Activated naive CD4-positive, alpha-beta T cell treated with anti-CD3 and anti-CD28 coated beads, Interleukin-2, amount 10 ng/mL, durations not matched to agents 7 days and 5 days (primary cell): ENCODE results near the gene MR1.
"Not testable (repeated sequence)": the region's sequence is repeated elsewhere in the genome, so short reads cannot be mapped to it uniquely, and the experiment has no call there.

Experiments
- CTCF ChIA-PET: fragments of 350-600 bp; sonication (Branson Sonifier 250); formaldehyde crosslinking; loops from one replicate; lab custom pipeline; 2021; ENCODE audit warnings: antibody characterized with exemption; lab: Charles Lee
- DNase-seq: peaks from one replicate; pipeline ENCODE4 v3.0.0-alpha.2; 2020
- H3K27ac Mint-ChIP-seq: one replicate; pipeline ENCODE4 v1.8.0; 2021; ENCODE audit warnings: mild to moderate bottlenecking, moderate library complexity, mixed read lengths
- H3K27me3 Mint-ChIP-seq: one replicate; pipeline ENCODE4 v1.8.0; 2021; ENCODE audit warnings: mild to moderate bottlenecking, mixed read lengths
- H3K36me3 Mint-ChIP-seq: one replicate; pipeline ENCODE4 v1.8.0; 2021; ENCODE audit warnings: mixed read lengths
- H3K4me1 Mint-ChIP-seq: one replicate; pipeline ENCODE4 v1.8.0; 2021; ENCODE audit warnings: mixed read lengths
- H3K4me3 Mint-ChIP-seq: one replicate; pipeline ENCODE4 v1.8.0; 2021; ENCODE audit warnings: mild to moderate bottlenecking, moderate library complexity, mixed read lengths
- H3K9me3 Mint-ChIP-seq: one replicate; pipeline ENCODE4 v1.8.0; 2021; ENCODE audit warnings: mixed read lengths

MR1 gene

GRCh38 chr1:181016563-181016962 is 17.2 kb upstream of the MR1 start:
- H3K36me3 Mint-ChIP-seq, result peaks cover 33% of the 10 kb centered on the region
- no peak for DNase-seq
- H3K4me3 Mint-ChIP-seq, result no peak overlapping the region
- H3K9me3 Mint-ChIP-seq, result no peaks in the 10 kb centered on the region
- H3K27ac Mint-ChIP-seq, result no peak overlapping the region
- peaks cover 49% of the 10 kb centered on the region for H3K4me1 Mint-ChIP-seq
- CTCF ChIA-PET, result no interaction called here
- no peaks in the 10 kb centered on the region for H3K27me3 Mint-ChIP-seq

DNA sequence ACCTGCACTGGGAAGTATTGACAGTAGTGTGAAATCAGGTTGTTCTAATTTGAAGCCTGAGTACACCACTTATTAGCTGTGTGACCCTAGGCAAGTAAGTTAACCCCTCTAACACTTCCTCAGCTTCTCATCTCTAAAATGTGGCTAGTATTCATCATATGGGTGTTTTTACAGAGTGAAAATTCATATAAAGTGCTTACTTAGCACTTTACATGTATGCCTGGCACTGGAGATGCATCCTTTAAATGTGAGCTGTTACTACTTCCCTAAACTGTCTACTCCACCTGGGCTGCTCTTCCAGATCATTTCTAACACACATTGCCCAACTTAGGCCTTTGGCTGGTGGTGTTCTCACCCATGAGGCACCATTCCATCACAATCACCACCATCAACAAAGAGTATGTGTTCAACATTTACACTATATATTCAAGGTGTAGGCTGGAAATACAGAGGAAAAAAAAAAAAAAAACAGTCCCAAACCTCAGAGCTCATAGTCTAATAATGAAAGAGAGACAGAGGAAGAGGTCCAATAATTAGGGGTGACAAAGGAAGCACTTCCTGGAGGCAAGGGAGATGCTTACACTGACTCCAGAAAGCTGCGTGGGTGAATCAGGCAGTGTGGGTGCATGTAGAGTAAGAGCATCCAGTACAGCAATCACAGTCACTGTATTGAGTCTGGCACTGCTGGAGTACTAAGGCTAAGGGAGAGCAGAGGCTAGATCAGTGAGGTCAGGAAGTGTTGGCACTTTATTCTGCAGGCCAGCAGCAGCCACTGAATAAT is 14.7 kb upstream of the MR1 start:
- no peak for DNase-seq
- Mint-ChIP-seq H3K9me3 (no peaks in the 10 kb centered on the region), H3K27ac (no peak overlapping the region), H3K27me3 (peaks cover 15% of the 10 kb centered on the region), H3K4me3 (no peak overlapping the region), H3K36me3 (peaks cover 23% of the 10 kb centered on the region), H3K4me1 (peaks cover 44% of the 10 kb centered on the region)
- CTCF ChIA-PET, result interaction anchor here (0.7 to 2.4 kb wide), 3 partner anchors 19 to 135 kb away, joined by 3 to 11 read pairs (median 4); no protein-coding TSS in a partner anchor

- peaks cover 23% of the 10 kb centered on the region for H3K36me3 Mint-ChIP-seq
- peaks cover 29% of the 10 kb centered on the region for H3K27me3 Mint-ChIP-seq
- H3K4me1 Mint-ChIP-seq, result peaks cover 44% of the 10 kb centered on the region
- peak overlapping the region; percentile 92 for H3K4me3 Mint-ChIP-seq
- no peaks in the 10 kb centered on the region for H3K9me3 Mint-ChIP-seq
- peak overlapping the region; percentile 95 for H3K27ac Mint-ChIP-seq
- CTCF ChIA-PET, result interaction anchor here (0.6 to 2.4 kb wide), 6 partner anchors 8 to 140 kb away, joined by 3 to 11 read pairs (median 3); no protein-coding TSS in a partner anchor
- no peak for DNase-seq
These were observed 12.6 kb upstream of the MR1 start for GRCh38 chr1:181021159-181021558.

DNA sequence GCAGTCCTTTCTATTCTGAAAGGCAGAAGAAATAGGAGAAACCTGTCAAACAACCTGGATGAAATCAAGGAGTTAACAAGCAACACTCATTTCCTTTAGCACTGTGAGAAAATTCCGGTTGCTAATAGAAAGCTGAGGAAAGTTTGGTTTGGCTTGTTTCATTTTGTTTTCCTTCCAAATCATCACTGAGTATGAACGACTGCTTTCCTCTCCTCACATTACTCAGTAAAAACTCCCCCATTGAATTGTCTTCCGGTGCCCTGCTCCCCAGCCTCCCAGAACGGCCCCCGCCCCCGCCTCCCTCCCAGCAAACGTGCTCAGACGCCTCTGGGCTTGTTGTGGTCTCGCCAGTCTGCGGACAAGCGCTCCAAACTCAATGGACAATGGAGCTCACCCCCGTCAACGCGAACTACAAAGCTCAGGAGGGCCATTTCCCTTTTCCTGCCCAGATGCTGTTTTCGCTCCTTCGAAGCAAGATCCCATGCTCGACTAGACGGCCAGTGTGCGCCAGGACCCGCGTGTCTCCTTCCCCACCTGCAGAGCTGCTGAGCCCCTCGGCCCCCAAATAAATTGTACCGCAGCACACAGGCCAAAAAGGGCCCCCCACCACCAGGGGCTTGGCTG is 11.9 kb upstream of the MR1 start:
- CTCF ChIA-PET, result interaction anchor here (0.6 to 3.2 kb wide), 10 partner anchors 8 to 140 kb away, joined by 3 to 11 read pairs (median 3); no protein-coding TSS in a partner anchor
- Mint-ChIP-seq H3K36me3 (peaks cover 23% of the 10 kb centered on the region), H3K4me1 (peaks cover 44% of the 10 kb centered on the region), H3K4me3 (peak overlapping the region; percentile 92), H3K27me3 (peaks cover 33% of the 10 kb centered on the region), H3K27ac (peak overlapping the region; percentile 95), H3K9me3 (no peaks in the 10 kb centered on the region)
- DNase-seq, result peak; percentile 73

DNA sequence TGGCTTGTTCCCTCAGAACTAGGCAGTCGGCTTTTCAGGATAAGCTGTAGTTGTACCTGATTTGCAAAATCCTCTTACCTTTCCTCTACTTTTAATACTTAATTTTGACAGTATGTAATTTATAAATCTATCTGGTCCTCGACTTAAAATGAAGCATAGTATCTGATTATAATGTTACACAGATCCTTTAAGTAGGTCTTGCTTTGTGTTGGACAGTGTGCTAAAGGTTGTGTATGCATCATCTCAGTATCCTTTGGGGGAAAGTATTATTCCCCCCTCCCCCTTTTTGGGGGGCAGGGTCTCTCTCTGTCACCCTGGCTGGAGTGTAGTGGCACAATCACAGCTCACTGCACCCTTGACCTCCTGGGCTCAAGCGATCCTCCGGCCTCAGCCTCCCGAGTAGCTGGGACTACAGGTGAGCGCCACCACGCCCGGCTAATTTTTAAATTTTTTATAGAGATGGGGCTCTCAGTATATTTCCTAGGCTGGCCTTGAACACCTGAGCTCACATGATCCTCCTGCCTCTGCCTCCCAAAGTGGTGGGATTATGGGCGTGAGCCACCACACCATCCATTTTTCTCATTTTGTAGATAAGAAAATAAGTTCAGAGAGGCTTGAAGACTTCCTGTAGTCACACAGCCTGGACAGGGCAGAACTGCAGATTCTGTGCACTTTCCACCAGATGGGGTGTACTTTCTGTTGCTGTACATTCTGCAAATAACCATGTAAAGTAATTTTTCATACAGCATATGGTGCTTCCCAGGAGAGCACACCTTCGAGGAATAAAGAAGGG is 10.3 kb upstream of the MR1 start:
- no peaks in the 10 kb centered on the region for H3K9me3 Mint-ChIP-seq
- H3K27me3 Mint-ChIP-seq, result peaks cover 38% of the 10 kb centered on the region
- CTCF ChIA-PET, result interaction anchor here (1.0 to 3.2 kb wide), 4 partner anchors 10 to 118 kb away, joined by 3 to 10 read pairs (median 4); no protein-coding TSS in a partner anchor
- peak overlapping the region; percentile 95 for H3K27ac Mint-ChIP-seq
- H3K4me3 Mint-ChIP-seq, result peak overlapping the region; percentile 92
- H3K4me1 Mint-ChIP-seq, result peaks cover 40% of the 10 kb centered on the region
- no peak for DNase-seq
- H3K36me3 Mint-ChIP-seq, result peaks cover 15% of the 10 kb centered on the region

GRCh38 chr1:181028196-181028595 is 5.6 kb upstream of the MR1 start:
- Mint-ChIP-seq H3K36me3 (peaks cover 4% of the 10 kb centered on the region), H3K27me3 (peaks cover 29% of the 10 kb centered on the region), H3K9me3 (no peaks in the 10 kb centered on the region), H3K4me3 (no peak overlapping the region), H3K27ac (no peak overlapping the region), H3K4me1 (peaks cover 18% of the 10 kb centered on the region)
- CTCF ChIA-PET, result interaction anchor here (1.3 kb wide), 1 partner anchor 138 kb away, joined by 3 read pairs; no protein-coding TSS in a partner anchor
- no peak for DNase-seq

GRCh38 chr1:181028615-181029014 is 5.2 kb upstream of the MR1 start:
- Mint-ChIP-seq H3K27ac (no peak overlapping the region), H3K4me3 (no peak overlapping the region), H3K9me3 (no peaks in the 10 kb centered on the region), H3K36me3 (peaks cover 5% of the 10 kb centered on the region), H3K4me1 (peaks cover 19% of the 10 kb centered on the region), H3K27me3 (peaks cover 28% of the 10 kb centered on the region)
- CTCF ChIA-PET, result interaction anchor here (1.3 kb wide), 1 partner anchor 137 kb away, joined by 3 read pairs; no protein-coding TSS in a partner anchor
- no peak for DNase-seq

GRCh38 chr1:181032535-181032934 is 1.2 kb upstream of the MR1 start:
- no peak for DNase-seq
- Mint-ChIP-seq H3K27me3 (peaks cover 5% of the 10 kb centered on the region), H3K36me3 (peaks cover 20% of the 10 kb centered on the region), H3K9me3 (no peaks in the 10 kb centered on the region), H3K4me3 (no peak overlapping the region), H3K27ac (peak overlapping the region; percentile 95), H3K4me1 (peaks cover 47% of the 10 kb centered on the region)
- CTCF ChIA-PET, result interaction anchor here (0.8 to 12.8 kb wide), 4 partner anchors 9 to 157 kb away, joined by 3 to 169 read pairs (median 5); no protein-coding TSS in a partner anchor

GRCh38 chr1:181033128-181033798 is 520 bp upstream of the MR1 start:
- CTCF ChIA-PET, result interaction anchor here (0.8 to 12.8 kb wide), 7 partner anchors 10 to 156 kb away, joined by 3 to 169 read pairs (median 3); no protein-coding TSS in a partner anchor
- Mint-ChIP-seq H3K36me3 (peaks cover 25% of the 10 kb centered on the region), H3K4me3 (peak overlapping the region; percentile 95), H3K27me3 (peaks cover 1% of the 10 kb centered on the region), H3K9me3 (no peaks in the 10 kb centered on the region), H3K4me1 (peaks cover 50% of the 10 kb centered on the region), H3K27ac (peak overlapping the region; percentile 95)
- DNase-seq, result peak; percentile 38

DNA sequence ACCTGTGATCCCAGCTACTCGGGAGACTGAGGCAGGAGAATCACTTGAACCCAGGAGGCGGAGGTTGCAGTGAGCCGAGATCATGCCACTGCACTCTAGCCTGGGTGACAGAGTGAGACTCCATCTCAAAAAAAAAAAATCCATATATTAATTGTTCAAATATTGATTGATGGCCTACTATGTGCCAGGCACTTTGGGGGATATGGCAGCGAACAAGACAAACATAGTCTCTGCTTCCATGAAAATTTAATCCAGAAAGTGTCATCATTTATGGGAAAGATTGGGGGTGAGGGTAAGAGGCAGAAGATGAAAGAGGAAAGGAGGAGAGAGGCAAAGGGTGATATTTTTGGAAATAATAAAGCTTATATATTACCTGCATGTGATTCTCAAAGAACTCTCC is 1.4 kb downstream of the MR1 start:
- Mint-ChIP-seq H3K27ac (peak overlapping the region; percentile 52), H3K4me1 (peaks cover 62% of the 10 kb centered on the region), H3K4me3 (peak overlapping the region; percentile 95), H3K36me3 (peaks cover 38% of the 10 kb centered on the region)
- H3K27me3 Mint-ChIP-seq, DNase-seq, H3K9me3 Mint-ChIP-seq: not testable (repeated sequence)
- CTCF ChIA-PET, result interaction anchor here (1.2 to 12.8 kb wide), 2 partner anchors 66 to 107 kb away, joined by 3 to 169 read pairs; no protein-coding TSS in a partner anchor

- Mint-ChIP-seq H3K27me3 (no peaks in the 10 kb centered on the region), H3K4me3 (peak overlapping the region; percentile 51), H3K36me3 (peaks cover 45% of the 10 kb centered on the region), H3K27ac (peak overlapping the region; percentile 47), H3K4me1 (peaks cover 66% of the 10 kb centered on the region), H3K9me3 (no peaks in the 10 kb centered on the region)
- no peak for DNase-seq
- CTCF ChIA-PET, result interaction anchor here (1.2 to 12.8 kb wide), 7 partner anchors 43 to 132 kb away, joined by 3 to 169 read pairs (median 6); no protein-coding TSS in a partner anchor
These were observed 2.5 kb downstream of the MR1 start for GRCh38 chr1:181036107-181036836.

GRCh38 chr1:181037386-181037785 is 3.6 kb downstream of the MR1 start:
- Mint-ChIP-seq H3K4me1 (peaks cover 72% of the 10 kb centered on the region), H3K36me3 (peaks cover 50% of the 10 kb centered on the region), H3K27ac (no peak overlapping the region), H3K4me3 (no peak overlapping the region), H3K9me3 (no peaks in the 10 kb centered on the region), H3K27me3 (no peaks in the 10 kb centered on the region)
- no peak for DNase-seq
- CTCF ChIA-PET, result interaction anchor here (0.5 to 12.8 kb wide), 17 partner anchors 14 to 156 kb away, joined by 3 to 169 read pairs (median 7); partner anchors contain the start of gene STX6
